GM12874 (cell line): ENCODE data around the gene ANO5.

Experiments
- CTCF ChIP-seq: IDR thresholded peaks from 2 replicates; pipeline ENCODE4 v1.5.1; 2011; ENCODE audit warnings: low read depth, mild to moderate bottlenecking, control low read depth, low read length, moderate library complexity; ENCODE audit not compliant: insufficient read depth

The ANO5 gene

GRCh38 chr11:22276535-22276934, 83.7 kb downstream of the ANO5 start:
- no peak for TF ChIP-seq CTCF

- TF ChIP-seq CTCF: no peak
Measured at GRCh38 chr11:22302368-22302767, 109.5 kb downstream of the ANO5 start.

GRCh38 chr11:22304337-22304961, 111.6 kb downstream of the ANO5 start:
- no peak for TF ChIP-seq CTCF

GRCh38 chr11:22317656-22318055, 124.8 kb downstream of the ANO5 start:
- no peak for TF ChIP-seq CTCF

- TF ChIP-seq CTCF: no peak
Measured at GRCh38 chr11:22331771-22332170, 138.9 kb downstream of the ANO5 start.
